SU-DHL-6 (cell line): ENCODE results near the gene PPP1CA.

Experiments
- H2AFZ ChIP-seq: fragments of 200-600 bp; sonication (generic); 2 replicates; pipeline ENCODE4 v1.6.1; 2014; ENCODE audit warnings: low read depth, mild to moderate bottlenecking, moderate library complexity, mixed read lengths, antibody characterized with exemption, low read length; ENCODE audit not compliant: severe bottlenecking
- H3F3A ChIP-seq: fragments of 200-600 bp; shearing (Covaris generic); 2 replicates; pipeline ENCODE4 v1.6.0; 2016; ENCODE audit warnings: antibody characterized with exemption, mild to moderate bottlenecking; ENCODE audit not compliant: insufficient read depth
- H3K27ac ChIP-seq: fragments of 200-600 bp; sonication (generic); 2 replicates; pipeline ENCODE4 v1.5.1; 2016; ENCODE audit warnings: low read depth, mild to moderate bottlenecking, low read length, moderate library complexity, mixed read lengths
- H3K27me3 ChIP-seq: fragments of 200-600 bp; sonication (generic), shearing (Covaris generic); 2 replicates; pipeline ENCODE4 v1.6.0; 2014; ENCODE audit warnings: mild to moderate bottlenecking, low read length
- H3K36me3 ChIP-seq: fragments of 200-600 bp; sonication (generic); 2 replicates; pipeline ENCODE4 v1.6.1; 2014; ENCODE audit warnings: mild to moderate bottlenecking, low read length, mixed read lengths
- H3K4me2 ChIP-seq: fragments of 300-600, 200-600 bp; shearing (Covaris generic), sonication (generic); 2 replicates; pipeline ENCODE4 v1.6.0; 2014; ENCODE audit warnings: low read length, low read depth, mild to moderate bottlenecking; ENCODE audit not compliant: poor library complexity, severe bottlenecking
- H3K4me3 ChIP-seq: fragments of 200-600 bp; sonication (generic); 2 replicates; pipeline ENCODE4 v1.5.1; 2014; ENCODE audit warnings: antibody characterized with exemption, low read length, mild to moderate bottlenecking, mixed read lengths; ENCODE audit not compliant: insufficient read depth, poor library complexity, severe bottlenecking
- H3K79me2 ChIP-seq: fragments of 200-600 bp; sonication (generic); 2 replicates; pipeline ENCODE4 v1.6.1; 2014; ENCODE audit warnings: mild to moderate bottlenecking, low read length, moderate library complexity; ENCODE audit not compliant: insufficient read depth
- H3K9ac ChIP-seq: fragments of 200-600 bp; sonication (generic); 2 replicates; pipeline ENCODE4 v1.7.0; 2014; ENCODE audit warnings: mild to moderate bottlenecking, low read length
- H3K9me2 ChIP-seq: fragments of 200-600 bp; sonication (generic); replicated peaks from 2 replicates; pipeline ENCODE4 v1.6.1; 2014; ENCODE audit warnings: low read length; ENCODE audit not compliant: insufficient read depth
- H3K9me3 ChIP-seq: fragments of 200-600 bp; sonication (generic); 2 replicates; pipeline ENCODE4 v1.6.1; 2014; ENCODE audit warnings: low read length, mixed read lengths; ENCODE audit not compliant: insufficient read depth
- H4K20me1 ChIP-seq: fragments of 200-600 bp; sonication (generic); 2 replicates; pipeline ENCODE4 v1.6.1; 2014; ENCODE audit warnings: low read depth, mild to moderate bottlenecking, antibody characterized with exemption, low read length, moderate library complexity, mixed read lengths
- CTCF ChIP-seq: fragments of 200-600 bp; sonication (generic); IDR thresholded peaks from one replicate; pipeline ENCODE4 v1.5.1; 2017; ENCODE audit warnings: antibody characterized with exemption, mild to moderate bottlenecking, low read length, moderate library complexity; ENCODE audit not compliant: insufficient read depth, poor library complexity, severe bottlenecking
- EZH2phosphoT487 ChIP-seq: fragments of 200-600 bp; sonication (generic), shearing (Covaris generic); conservative IDR thresholded peaks from 2 replicates; pipeline ENCODE4 v1.6.1; 2018; ENCODE audit warnings: mild to moderate bottlenecking, antibody characterized with exemption, low read length, moderate library complexity, mixed read lengths

Gene PPP1CA

GRCh38 chr11:67378544-67378943, 23.1 kb downstream of the PPP1CA start:
- Histone ChIP-seq H3K9me2 (no peaks in the 10 kb centered on the region), H3K79me2 (no peaks in the 10 kb centered on the region), H4K20me1 (no peaks in the 10 kb centered on the region), H3K4me2 (no peak overlapping the region), H3F3A (no peaks in the 10 kb centered on the region), H3K9me3 (no peaks in the 10 kb centered on the region), H3K4me3 (no peak overlapping the region), H3K9ac (no peak overlapping the region), H3K36me3 (no peaks in the 10 kb centered on the region), H2AFZ (no peak overlapping the region), H3K27ac (no peak overlapping the region), H3K27me3 (no peaks in the 10 kb centered on the region)
- TF ChIP-seq EZH2phosphoT487 (no peak), CTCF (no peak)

GRCh38 chr11:67376873-67377808, 24.5 kb downstream of the PPP1CA start:
- H3K9me2 ChIP-seq = no peaks in the 10 kb centered on the region
- no peaks in the 10 kb centered on the region for H3K79me2 ChIP-seq
- H3K9me3 ChIP-seq = no peaks in the 10 kb centered on the region
- H3K36me3 ChIP-seq = no peaks in the 10 kb centered on the region
- TF ChIP-seq EZH2phosphoT487 (no peak), CTCF (no peak)
- H3K9ac ChIP-seq = no peak overlapping the region
- H3K27ac ChIP-seq = no peak overlapping the region
- H2AFZ ChIP-seq = no peak overlapping the region
- H3K4me2 ChIP-seq = no peak overlapping the region
- H4K20me1 ChIP-seq = no peaks in the 10 kb centered on the region
- no peaks in the 10 kb centered on the region for H3F3A ChIP-seq
- no peak overlapping the region for H3K4me3 ChIP-seq
- H3K27me3 ChIP-seq = no peaks in the 10 kb centered on the region

GRCh38 chr11:67376063-67376820, 25.4 kb downstream of the PPP1CA start:
- Histone ChIP-seq H3K9me3 (no peaks in the 10 kb centered on the region), H3K27me3 (no peaks in the 10 kb centered on the region), H4K20me1 (no peaks in the 10 kb centered on the region), H3K4me3 (no peak overlapping the region), H3K27ac (no peak overlapping the region), H2AFZ (no peak overlapping the region), H3K9me2 (no peaks in the 10 kb centered on the region), H3K9ac (no peak overlapping the region), H3F3A (no peaks in the 10 kb centered on the region), H3K79me2 (no peaks in the 10 kb centered on the region), H3K36me3 (no peaks in the 10 kb centered on the region), H3K4me2 (no peak overlapping the region)
- no peak for TF ChIP-seq CTCF
- no peak for TF ChIP-seq EZH2phosphoT487
